K562 (cell line): Measurements from ENCODE around the gene MAP3K7.

ENCODE experiments used
- ATF3 ChIP-seq, 2 experiments: fragments of 450-650 bp in 1 of 2; sonication (generic) in 1 of 2; formaldehyde crosslinking in 1 of 2; IDR thresholded peaks in 1 of 2; conservative IDR thresholded peaks in 1 of 2; 2 replicates each; pipeline versions ENCODE4 v1.6.1 to v1.8.1; 2016 to 2023; ENCODE audit warnings: mild to moderate bottlenecking in 2 of 2, moderate library complexity in 2 of 2, inconsistent platforms in 1 of 2, missing genetic modification reagents in 1 of 2
- BHLHE40 ChIP-seq: IDR thresholded peaks from 2 replicates; pipeline ENCODE4 v1.6.1; 2011; ENCODE audit warnings: low read length, improper control_type of control experiment
- CCAR2 ChIP-seq: fragments of 200-400 bp; formaldehyde crosslinking; IDR thresholded peaks from 2 replicates; pipeline ENCODE4 v1.6.1; 2017; ENCODE audit warnings: mild to moderate bottlenecking, low read depth, low read length
- CTCF ChIP-seq, 3 experiments: IDR thresholded peaks in 2 of 3; conservative IDR thresholded peaks in 1 of 3; 2 replicates each; pipeline ENCODE4 v1.5.1; 2011 to 2012; ENCODE audit warnings: low read length in 3 of 3, mild to moderate bottlenecking in 3 of 3, control low read depth in 2 of 3, improper control_type of control experiment in 1 of 3, inconsistent platforms in 1 of 3, low read depth in 1 of 3, mixed read lengths in 1 of 3, moderate library complexity in 1 of 3; ENCODE audit not compliant: insufficient read depth in 2 of 3
- EHMT2 ChIP-seq: fragments of 450-650 bp; IDR thresholded peaks from 2 replicates; pipeline ENCODE4 v1.6.1; 2018; ENCODE audit warnings: antibody characterized with exemption
- ELF1 ChIP-seq: fragments of 200-800 bp; sonication (Bioruptor generic); IDR thresholded peaks from 2 replicates; pipeline ENCODE4 v1.6.1; 2016; ENCODE audit warnings: missing genetic modification characterization, missing compliant biosample characterization
- LCOR ChIP-seq: sonication (generic); formaldehyde crosslinking; IDR thresholded peaks from 2 replicates; pipeline ENCODE4 v1.8.0; 2022; ENCODE audit warnings: mild to moderate bottlenecking, missing genetic modification reagents
- SMARCA4 ChIP-seq: fragments of 450-650 bp; IDR thresholded peaks from 2 replicates; pipeline ENCODE4 v1.6.1; 2016
- SUPT5H ChIP-seq: fragments of 450-650 bp; IDR thresholded peaks from 2 replicates; pipeline ENCODE4 v1.6.1; 2016
- ZNF311 ChIP-seq: fragments of 250-450 bp; sonication (Bioruptor Pico); IDR thresholded peaks from 2 replicates; pipeline ENCODE4 v1.4.0; 2020; ENCODE audit warnings: mild to moderate bottlenecking, moderate library complexity
- ZNF354B ChIP-seq: fragments of 250-450 bp; sonication (Bioruptor Pico); IDR thresholded peaks from 2 replicates; pipeline ENCODE4 v1.4.0; 2020
- ZNF512 ChIP-seq: IDR thresholded peaks from 2 replicates; pipeline ENCODE4 v1.6.1; 2016; ENCODE audit warnings: missing genetic modification characterization, missing compliant biosample characterization
- ZNF696 ChIP-seq: fragments of 250-450 bp; sonication (Bioruptor Pico); conservative IDR thresholded peaks from 2 replicates; pipeline ENCODE4 v1.4.0; 2020; ENCODE audit warnings: mild to moderate bottlenecking, moderate library complexity

GRCh38 chr6:90544081-90544480 is 42.8 kb downstream of the MAP3K7 start:
- TF ChIP-seq CCAR2 (no peak), ZNF512 (tag) (no peak), ATF3 (IDR thresholded peaks at IDR 0.05) (no peak), ATF3 (CRISPR knock-in tag; conservative IDR thresholded peaks at IDR 0.05) (no peak), EHMT2 (no peak), ZNF354B (CRISPR knock-in tag) (no peak), ZNF311 (CRISPR knock-in tag) (no peak), SMARCA4 (no peak), ELF1 (tag) (no peak), BHLHE40 (no peak), SUPT5H (no peak), ZNF696 (CRISPR knock-in tag) (no peak), LCOR (CRISPR knock-in tag) (no peak), CTCF (IDR thresholded peaks at IDR 0.05 in 2 of 3, conservative IDR thresholded peaks at IDR 0.05 in 1 of 3; ENCODE audit: insufficient read depth in 2 of 3, low read depth in 1 of 3, low read length in 3 of 3) (no peak)
